HUDEP-2 (cell line): ENCODE results near the gene SETD1B.
A peak's percentile ranks its signal among the peaks of the same experiment; 100 is the strongest.
"Not testable (repeated sequence)": the region's sequence is repeated elsewhere in the genome, so short reads cannot be mapped to it uniquely, and the experiment has no call there.

Source experiments
- DNase-seq, 76 experiments: peaks; one replicate each; lab custom pipeline; 2025; ENCODE audit not compliant: unreplicated experiment in 76 of 76; lab: John Stamatoyannopoulos, UW

SETD1B gene

DNA sequence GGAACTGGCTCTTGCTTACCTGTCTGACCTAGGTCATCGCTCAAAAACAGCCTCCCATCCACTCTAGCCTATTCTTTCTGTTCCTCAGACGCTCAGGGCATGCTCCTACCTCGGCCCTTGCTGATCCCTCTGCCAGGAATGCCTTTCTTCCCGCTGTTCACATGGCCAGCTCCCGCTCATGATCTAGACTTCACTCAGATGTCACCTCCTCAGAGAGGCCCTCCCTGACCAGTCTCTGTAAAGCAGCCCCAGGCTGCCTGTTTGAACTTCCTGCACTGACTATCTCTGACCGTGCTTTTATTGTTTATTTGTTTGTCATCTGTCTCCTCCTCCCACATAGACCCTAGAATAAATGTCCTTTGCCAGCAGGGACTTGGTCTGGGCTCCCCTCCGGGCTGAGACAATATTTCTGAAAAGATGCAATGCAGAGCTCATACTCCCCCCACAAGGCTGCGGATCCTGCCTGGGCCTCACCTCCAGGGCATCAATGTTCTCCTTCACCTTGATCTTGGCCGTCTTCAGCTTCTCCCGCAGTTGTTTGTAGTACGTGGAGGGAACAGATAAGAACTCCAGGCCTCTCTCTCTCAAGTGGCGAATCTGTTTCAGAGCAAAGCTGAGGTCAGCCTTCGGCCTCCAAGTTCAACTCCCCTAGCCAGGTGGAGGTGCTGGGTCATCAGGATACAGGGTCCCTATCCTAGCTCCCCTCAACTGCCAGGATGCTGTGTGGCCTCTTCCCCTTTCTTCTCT, 39.6 kb downstream of the SETD1B start:
- DNase-seq = peak in 1 of 76 experiments; percentile 10

DNA sequence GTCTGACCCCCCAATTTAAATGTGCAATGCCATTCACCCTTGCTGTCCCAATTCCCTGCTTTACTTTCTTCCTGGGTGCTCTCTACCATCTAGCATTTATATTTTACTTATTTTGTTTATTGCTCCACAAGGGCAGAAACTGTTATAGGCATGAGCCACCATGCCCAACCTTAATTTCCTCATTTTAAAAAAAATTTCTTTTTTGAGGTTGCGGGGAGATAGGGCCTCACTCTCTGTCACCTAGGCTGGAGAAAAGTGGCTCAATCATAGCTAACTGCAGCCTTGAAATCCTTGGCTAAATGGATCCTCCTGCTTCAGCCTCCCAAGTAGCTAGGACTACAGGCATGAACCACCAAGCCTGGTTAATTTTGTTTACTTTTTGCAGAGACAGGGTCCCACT, 41.9 kb downstream of the SETD1B start:
- DNase-seq = no peak

GRCh38 chr12:121849211-121849610, 45.4 kb downstream of the SETD1B start:
- no peak for DNase-seq

DNA sequence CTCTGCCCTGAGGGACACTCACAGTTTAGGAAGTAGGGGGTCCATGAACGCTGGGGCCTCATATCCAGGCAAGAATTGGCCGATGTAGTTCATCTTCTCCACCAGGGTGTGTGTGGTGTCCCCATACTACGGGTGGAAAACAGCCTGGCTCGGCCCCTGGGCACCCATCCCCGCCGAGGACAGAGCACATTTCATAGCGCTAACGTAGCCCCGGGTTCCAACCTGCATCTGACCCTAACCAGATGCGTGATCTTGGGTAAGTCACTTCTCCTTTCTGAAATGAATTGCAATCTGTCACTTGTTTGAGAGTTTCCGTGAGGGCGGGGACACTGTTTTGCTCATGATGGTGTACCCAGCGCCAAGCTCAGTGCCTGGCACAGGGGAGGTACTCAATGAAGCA, 45.9 kb downstream of the SETD1B start:
- peak in 1 of 76 experiments; percentile 18 for DNase-seq

DNA sequence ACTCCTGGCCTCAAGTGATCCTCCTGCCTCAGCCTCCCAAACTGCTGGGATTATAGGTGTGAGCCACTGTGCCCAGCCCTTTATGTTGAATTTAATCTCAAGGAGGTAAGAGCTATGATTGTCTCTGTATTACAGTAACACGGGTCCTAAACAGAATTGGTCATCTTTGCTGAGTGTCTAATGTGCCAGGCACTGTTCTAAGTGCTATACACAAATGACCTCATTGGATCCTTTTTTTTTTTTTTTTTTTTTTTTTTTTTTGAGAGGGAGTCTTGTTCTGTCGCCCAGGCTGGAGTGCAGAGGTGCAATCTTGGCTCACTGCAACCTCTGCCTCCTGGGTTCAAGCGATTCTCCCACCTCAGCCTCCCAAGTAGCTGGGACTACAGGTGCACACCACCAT, 48.6 kb downstream of the SETD1B start:
- not testable (repeated sequence) for DNase-seq

GRCh38 chr12:121857322-121858246, 53.8 kb downstream of the SETD1B start:
- DNase-seq = no peak

GRCh38 chr12:121858318-121858661, 54.5 kb downstream of the SETD1B start:
- no peak for DNase-seq

DNA sequence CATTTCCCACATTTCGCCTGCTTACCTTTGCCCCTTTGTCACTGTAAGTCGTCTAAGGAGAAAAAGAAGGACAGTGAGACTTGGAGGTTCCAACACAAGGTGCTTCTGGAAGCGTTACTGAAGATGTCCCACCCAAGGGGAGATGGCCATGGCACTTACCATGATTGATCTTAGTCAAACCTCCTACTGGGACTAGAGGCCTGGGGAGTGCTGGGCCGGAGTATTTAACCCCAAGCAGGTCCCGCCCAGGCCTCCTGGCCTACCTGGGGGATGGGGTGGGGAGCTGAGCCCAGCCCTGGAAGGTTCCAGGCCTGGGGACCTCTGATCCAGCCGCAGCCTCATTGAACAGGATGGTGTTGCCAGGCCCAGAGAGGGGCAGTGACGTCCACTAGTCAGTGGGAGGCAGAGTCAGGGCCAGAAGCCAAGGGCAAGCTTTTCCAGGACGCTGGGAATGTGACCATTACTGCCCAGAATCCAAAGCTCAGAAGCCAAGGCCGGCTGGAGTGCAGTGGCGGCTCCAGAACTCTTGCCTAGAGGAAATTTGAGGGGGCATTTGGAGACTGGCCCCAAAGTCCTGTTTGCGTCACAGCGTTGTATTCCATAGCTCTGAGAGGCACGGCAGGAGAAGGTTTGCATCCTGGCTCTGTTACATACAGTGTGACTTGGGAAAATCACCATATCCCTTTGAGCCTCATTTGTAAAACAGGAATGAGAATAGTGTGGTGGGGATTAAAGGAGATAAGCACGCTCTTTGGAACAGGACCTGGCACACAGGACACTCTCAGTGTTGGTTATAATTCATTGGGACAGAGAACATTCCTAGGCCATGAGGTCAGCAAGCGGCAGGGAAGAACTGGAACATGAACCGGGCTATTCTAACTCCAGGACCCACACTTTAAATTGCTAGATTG, 55.1 kb downstream of the SETD1B start, which contains the start of gene HPD:
Gene HPD (minus strand): TSS at position 198 of the 911 bp plus-strand sequence. CDS start 36 bp downstream, at position 162.
- DNase-seq = no peak

DNA sequence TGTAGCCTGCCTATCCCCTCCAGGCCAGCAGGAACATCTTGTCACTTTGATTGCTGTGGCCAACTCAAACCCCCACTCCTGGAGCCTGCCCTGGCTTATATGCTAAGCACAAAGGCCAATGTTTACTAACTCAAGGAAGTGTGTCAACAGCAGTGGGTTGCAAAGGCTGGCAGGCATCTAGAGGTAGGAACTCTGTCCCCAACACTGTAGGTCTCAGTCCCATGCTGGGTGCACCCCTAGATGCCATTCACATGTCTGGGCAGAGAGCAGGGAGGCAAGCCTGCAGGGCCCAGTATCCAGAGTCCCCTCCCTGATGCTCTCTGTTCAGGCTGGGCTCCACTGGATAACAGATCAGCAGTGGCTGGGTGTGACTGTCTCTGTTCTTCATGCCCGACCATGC, 56.4 kb downstream of the SETD1B start:
- peak in 32 of 76 experiments; percentile 5 to 55 (median 26) for DNase-seq

GRCh38 chr12:121860699-121861098, 56.9 kb downstream of the SETD1B start:
- DNase-seq = not testable (repeated sequence)

GRCh38 chr12:121861636-121862254, 57.9 kb downstream of the SETD1B start:
- no peak for DNase-seq

- DNase-seq = no peak
Observed at GRCh38 chr12:121866331-121866730, 62.5 kb downstream of the SETD1B start.

- DNase-seq = not testable (repeated sequence)
Observed at GRCh38 chr12:121869229-121869628, 65.4 kb downstream of the SETD1B start.

GRCh38 chr12:121871467-121871866, 67.7 kb downstream of the SETD1B start:
- peak in 75 of 76 experiments; percentile 63 to 98 (median 93) for DNase-seq

- DNase-seq = peak in 9 of 76 experiments; percentile 9 to 40 (median 16)
Observed at GRCh38 chr12:121872546-121873215, 68.9 kb downstream of the SETD1B start.

GRCh38 chr12:121873216-121873569, 69.4 kb downstream of the SETD1B start:
- DNase-seq = no peak

DNA sequence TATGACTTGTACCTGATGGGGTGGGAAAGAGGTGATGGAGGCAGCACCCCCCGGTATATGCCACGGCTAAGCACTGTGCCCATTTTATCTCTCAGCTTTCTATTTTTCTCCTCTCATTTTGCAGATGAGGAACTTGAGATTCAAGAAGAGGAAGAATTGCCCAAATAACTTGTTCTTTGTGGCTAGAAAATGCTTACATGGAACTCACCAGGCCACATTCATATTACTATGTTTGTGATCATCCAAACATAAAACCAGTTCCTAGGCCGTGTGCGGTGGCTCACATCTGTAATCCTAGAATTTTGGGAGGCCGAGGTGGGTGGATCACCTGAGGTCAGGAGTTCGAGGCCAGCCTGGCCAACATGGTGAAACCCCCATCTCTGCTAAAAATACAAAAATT, 70.3 kb downstream of the SETD1B start:
- DNase-seq = no peak

- DNase-seq = no peak
Observed at GRCh38 chr12:121875582-121875981, 71.8 kb downstream of the SETD1B start.

DNA sequence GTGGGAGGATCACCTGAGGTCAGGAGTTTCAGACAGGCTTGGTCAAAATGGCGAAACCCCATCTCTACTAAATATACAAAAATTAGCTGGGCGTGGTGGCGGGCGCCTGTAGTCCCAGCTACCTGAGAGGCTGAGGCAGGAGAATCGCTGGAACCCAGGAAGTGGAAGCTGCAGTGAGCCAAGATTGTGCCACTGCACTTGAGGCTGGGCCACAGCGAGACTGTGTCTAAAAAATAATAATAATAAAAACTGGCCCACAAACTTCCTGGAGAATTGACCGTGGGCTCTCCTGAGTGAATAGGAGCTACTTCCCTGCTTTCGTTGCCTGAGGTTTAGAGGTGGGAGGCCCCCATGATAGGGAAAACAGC, 72.3 kb downstream of the SETD1B start:
- not testable (repeated sequence) for DNase-seq
